Measurements from ENCODE around the gene PRR35.

The PRR35 gene

DNA sequence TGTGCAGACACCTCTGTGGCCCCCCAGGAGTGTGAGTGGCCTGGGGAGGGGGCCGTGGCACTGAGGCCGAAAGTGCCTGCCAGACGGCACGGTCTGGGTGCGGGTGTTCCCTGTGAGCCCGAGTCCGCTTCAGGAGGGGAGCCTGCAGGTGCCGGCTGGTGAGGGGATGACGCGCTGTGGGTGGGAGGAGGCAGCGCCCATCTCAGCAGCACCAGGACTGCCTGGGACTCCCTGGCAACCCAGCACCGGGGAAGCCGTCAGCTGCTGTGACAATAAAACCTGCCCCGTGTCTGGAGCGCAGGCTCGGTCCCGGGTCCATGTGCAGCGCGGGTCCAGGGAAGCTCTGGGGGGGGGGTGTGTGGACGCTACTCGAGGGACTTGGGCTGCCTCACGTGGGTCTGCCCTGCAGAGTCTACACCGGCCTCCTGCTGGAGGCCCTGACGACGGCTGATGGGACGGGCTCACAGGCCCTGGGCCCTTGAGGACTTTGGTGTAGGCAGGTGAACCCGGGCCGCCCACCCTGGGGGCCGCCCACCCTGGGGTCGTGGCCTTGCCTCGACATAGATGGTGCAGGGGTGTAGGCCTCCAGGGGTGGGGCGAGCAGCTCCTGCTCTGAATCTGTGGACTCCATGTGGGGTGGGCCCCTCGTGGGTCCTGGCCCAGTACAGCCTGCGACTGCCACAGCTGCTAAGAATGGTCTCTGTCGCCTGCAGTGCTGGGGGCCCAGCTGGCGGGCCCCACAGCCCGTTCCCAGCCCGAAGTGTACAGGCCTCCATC lies 23.8 kb downstream of the PRR35 start:
- no peaks in the 10 kb centered on the region for H4K20me1 ChIP-seq (ENCODE audit: control insufficient read depth, insufficient read depth, low read depth, low read length)
- peaks cover 9% of the 10 kb centered on the region for H3K4me1 ChIP-seq (ENCODE audit: control insufficient read depth, low read length)
- no peaks in the 10 kb centered on the region; the same call in 1 of the 2 replicates for H3F3A ChIP-seq (ENCODE audit: control insufficient read depth, insufficient read depth)
- H3K9me3 ChIP-seq (ENCODE audit: control insufficient read depth, insufficient read depth, low read length): no peaks in the 10 kb centered on the region
- no peaks in the 10 kb centered on the region for H3K27me3 ChIP-seq (ENCODE audit: control insufficient read depth, low read length)
- peaks cover 19% of the 10 kb centered on the region for H3K79me2 ChIP-seq (ENCODE audit: control insufficient read depth, low read length)
- H3K4me3 ChIP-seq (ENCODE audit: low read length): no peak overlapping the region
- H3K4me2 ChIP-seq (ENCODE audit: low read length): no peak overlapping the region
- no peak for TF ChIP-seq EZH2phosphoT487 (IDR thresholded peaks at IDR 0.05; ENCODE audit: borderline replicate concordance, low read length)
- no peak for TF ChIP-seq CTCF (IDR thresholded peaks at IDR 0.05; ENCODE audit: low read depth, low read length, poor library complexity, severe bottlenecking)
- H3K9me2 ChIP-seq (replicated peaks; ENCODE audit: control insufficient read depth, low read length): no peaks in the 10 kb centered on the region
- H3K36me3 ChIP-seq (ENCODE audit: control insufficient read depth, low read length): peaks cover 9% of the 10 kb centered on the region
- H3K27ac ChIP-seq (ENCODE audit: low read depth, low read length): no peak overlapping the region

GRCh38 chr16:585351-585750 lies 25.2 kb downstream of the PRR35 start:
- H3K4me3 ChIP-seq (ENCODE audit: low read length): no peak overlapping the region
- H3F3A ChIP-seq (ENCODE audit: control insufficient read depth, insufficient read depth): no peaks in the 10 kb centered on the region; the same call in 1 of the 2 replicates
- H3K9me3 ChIP-seq (ENCODE audit: control insufficient read depth, insufficient read depth, low read length): no peaks in the 10 kb centered on the region
- H3K4me1 ChIP-seq (ENCODE audit: control insufficient read depth, low read length): peaks cover 9% of the 10 kb centered on the region
- H3K27ac ChIP-seq (ENCODE audit: low read depth, low read length): no peak overlapping the region
- no peak for TF ChIP-seq EZH2phosphoT487 (IDR thresholded peaks at IDR 0.05; ENCODE audit: borderline replicate concordance, low read length)
- no peak for TF ChIP-seq CTCF (IDR thresholded peaks at IDR 0.05; ENCODE audit: low read depth, low read length, poor library complexity, severe bottlenecking)
- peaks cover 9% of the 10 kb centered on the region for H3K36me3 ChIP-seq (ENCODE audit: control insufficient read depth, low read length)
- no peaks in the 10 kb centered on the region for H3K27me3 ChIP-seq (ENCODE audit: control insufficient read depth, low read length)
- H3K79me2 ChIP-seq (ENCODE audit: control insufficient read depth, low read length): peaks cover 21% of the 10 kb centered on the region
- H3K4me2 ChIP-seq (ENCODE audit: low read length): no peak overlapping the region
- no peaks in the 10 kb centered on the region for H4K20me1 ChIP-seq (ENCODE audit: control insufficient read depth, insufficient read depth, low read depth, low read length)
- H3K9me2 ChIP-seq (replicated peaks; ENCODE audit: control insufficient read depth, low read length): no peaks in the 10 kb centered on the region

- H3F3A ChIP-seq (ENCODE audit: control insufficient read depth, insufficient read depth): no peaks in the 10 kb centered on the region; the same call in 1 of the 2 replicates
- peaks cover 29% of the 10 kb centered on the region for H3K79me2 ChIP-seq (ENCODE audit: control insufficient read depth, low read length)
- no peak for TF ChIP-seq CTCF (IDR thresholded peaks at IDR 0.05; ENCODE audit: low read depth, low read length, poor library complexity, severe bottlenecking)
- TF ChIP-seq EZH2phosphoT487 (IDR thresholded peaks at IDR 0.05; ENCODE audit: borderline replicate concordance, low read length): no peak
- H3K9me3 ChIP-seq (ENCODE audit: control insufficient read depth, insufficient read depth, low read length): no peaks in the 10 kb centered on the region
- H3K27me3 ChIP-seq (ENCODE audit: control insufficient read depth, low read length): no peaks in the 10 kb centered on the region
- H3K27ac ChIP-seq (ENCODE audit: low read depth, low read length): no peak overlapping the region
- peaks cover 4% of the 10 kb centered on the region; the same call in 1 of the 2 replicates for H4K20me1 ChIP-seq (ENCODE audit: control insufficient read depth, insufficient read depth, low read depth, low read length)
- H3K4me3 ChIP-seq (ENCODE audit: low read length): no peak overlapping the region
- H3K4me1 ChIP-seq (ENCODE audit: control insufficient read depth, low read length): peaks cover 17% of the 10 kb centered on the region
- H3K4me2 ChIP-seq (ENCODE audit: low read length): no peak overlapping the region
- peaks cover 9% of the 10 kb centered on the region for H3K36me3 ChIP-seq (ENCODE audit: control insufficient read depth, low read length)
- H3K9me2 ChIP-seq (replicated peaks; ENCODE audit: control insufficient read depth, low read length): no peaks in the 10 kb centered on the region
Observed at GRCh38 chr16:586047-586644, 26.0 kb downstream of the PRR35 start.

Measured in DOHH2 (cell line).